ENCODE results near the gene SEMA3D. TPM values are rescaled to one million over a fixed set of nuclear protein-coding genes. Genes with fewer than 3 reads are reported as not detected.

The SEMA3D gene
- total and polyA plus RNA-seq, 2 donors (not counting 1 experiment from before 2014, with no cell fraction given), result 0.46 to 0.59 TPM

DNA sequence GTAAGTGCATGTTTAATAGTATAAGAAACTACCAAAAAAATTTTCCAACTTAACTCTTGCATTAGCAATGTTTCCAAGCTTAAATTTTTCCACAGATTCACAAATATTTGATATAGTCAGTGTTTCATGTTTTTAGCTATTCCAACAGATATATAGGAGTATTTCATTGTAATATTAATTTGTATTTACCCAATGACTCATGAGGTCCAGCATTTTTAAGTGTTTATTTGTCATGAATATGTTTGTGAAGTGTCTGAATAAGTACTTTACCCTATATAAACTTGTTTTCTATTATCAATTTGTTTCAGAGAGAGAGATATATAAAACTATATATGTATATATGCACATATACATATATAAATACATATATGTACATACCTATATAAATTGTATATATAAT, 71.0 kb downstream of the SEMA3D start:
- DNase-seq, result no peak
- Mint-ChIP-seq H3K9me3 (ENCODE audit: insufficient read depth) (no peaks in the 10 kb centered on the region), H3K4me1 (no peaks in the 10 kb centered on the region), H3K4me3 (no peak overlapping the region), H3K27me3 (no peaks in the 10 kb centered on the region), H3K27ac (no peak overlapping the region)
- Histone ChIP-seq H3K9ac (ENCODE audit: low read length) (no peak overlapping the region), H3K9me3 (ENCODE audit: control extremely low read depth in 1 of 3, control insufficient read depth in 2 of 3, insufficient read depth in 1 of 3, low read length in 2 of 3) (no peaks in the 10 kb centered on the region), H3K27me3 (replicated peaks in 1 of 4; ENCODE audit: control extremely low read depth in 1 of 4, control insufficient read depth in 3 of 4, insufficient read depth in 4 of 4, low read length in 3 of 4) (no peaks in the 10 kb centered on the region), H3K79me2 (ENCODE audit: control insufficient read depth, insufficient read depth, low read length) (no peaks in the 10 kb centered on the region), H4K20me1 (ENCODE audit: control insufficient read depth, insufficient read depth, low read length, poor library complexity, severe bottlenecking) (no peaks in the 10 kb centered on the region), H3K4me3 (ENCODE audit: control extremely low read depth in 1 of 5, extremely low read depth in 1 of 5, insufficient read depth in 1 of 5, low read depth in 2 of 5, low read length in 4 of 5) (no peak overlapping the region), H3K4me2 (replicated peaks; ENCODE audit: low read depth, low read length, poor library complexity, severe bottlenecking) (no peak overlapping the region), H3K4me1 (ENCODE audit: control insufficient read depth in 2 of 2, insufficient read depth in 2 of 2, low read length in 2 of 2) (no peaks in the 10 kb centered on the region), H3K36me3 (replicated peaks in 1 of 2; ENCODE audit: control extremely low read depth in 1 of 2, control insufficient read depth in 1 of 2, extremely low read depth in 1 of 2, insufficient read depth in 2 of 2, low read length in 1 of 2) (no peaks in the 10 kb centered on the region), H2AFZ (ENCODE audit: insufficient read depth, low read depth, low read length, poor library complexity, severe bottlenecking) (no peak overlapping the region), H3K27ac (ENCODE audit: low read length in 2 of 2) (no peak overlapping the region)
- ATAC-seq (ENCODE audit: low read depth), result no peak
- TF ChIP-seq, protein P1, sequence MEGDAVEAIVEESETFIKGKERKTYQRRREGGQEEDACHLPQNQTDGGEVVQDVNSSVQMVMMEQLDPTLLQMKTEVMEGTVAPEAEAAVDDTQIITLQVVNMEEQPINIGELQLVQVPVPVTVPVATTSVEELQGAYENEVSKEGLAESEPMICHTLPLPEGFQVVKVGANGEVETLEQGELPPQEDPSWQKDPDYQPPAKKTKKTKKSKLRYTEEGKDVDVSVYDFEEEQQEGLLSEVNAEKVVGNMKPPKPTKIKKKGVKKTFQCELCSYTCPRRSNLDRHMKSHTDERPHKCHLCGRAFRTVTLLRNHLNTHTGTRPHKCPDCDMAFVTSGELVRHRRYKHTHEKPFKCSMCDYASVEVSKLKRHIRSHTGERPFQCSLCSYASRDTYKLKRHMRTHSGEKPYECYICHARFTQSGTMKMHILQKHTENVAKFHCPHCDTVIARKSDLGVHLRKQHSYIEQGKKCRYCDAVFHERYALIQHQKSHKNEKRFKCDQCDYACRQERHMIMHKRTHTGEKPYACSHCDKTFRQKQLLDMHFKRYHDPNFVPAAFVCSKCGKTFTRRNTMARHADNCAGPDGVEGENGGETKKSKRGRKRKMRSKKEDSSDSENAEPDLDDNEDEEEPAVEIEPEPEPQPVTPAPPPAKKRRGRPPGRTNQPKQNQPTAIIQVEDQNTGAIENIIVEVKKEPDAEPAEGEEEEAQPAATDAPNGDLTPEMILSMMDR (IDR thresholded peaks at IDR 0.05), result no peak
- no peak for TF ChIP-seq EZH2 (IDR thresholded peaks at IDR 0.05; ENCODE audit: borderline replicate concordance, insufficient read depth, low read depth, low read length, poor library complexity, severe bottlenecking)
- ChIA-PET POLR2A (no interaction called here), CTCF (no interaction called here)
- intact Hi-C loops (cut with micrococcal nuclease), result no loop called here

DNA sequence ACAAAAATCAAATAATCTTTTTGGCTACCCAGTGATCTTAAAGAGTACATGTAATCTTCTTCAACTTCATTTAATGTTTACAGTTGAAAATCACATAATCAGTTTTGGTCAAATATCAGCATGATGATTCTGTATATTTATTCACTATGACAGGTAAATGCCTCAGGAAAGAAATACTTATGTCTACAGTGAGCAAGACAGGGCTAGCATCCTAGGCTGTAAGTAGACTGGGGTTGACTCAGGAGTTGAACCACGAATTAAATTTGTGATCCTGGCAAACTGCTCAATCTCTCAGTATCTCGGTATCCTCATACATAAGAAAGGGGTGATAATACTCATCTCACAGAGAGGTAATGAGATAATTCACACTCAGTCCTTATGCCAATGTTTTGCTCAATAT, 71.8 kb downstream of the SEMA3D start:
- Mint-ChIP-seq H3K4me3 (no peak overlapping the region), H3K27me3 (no peaks in the 10 kb centered on the region), H3K4me1 (no peaks in the 10 kb centered on the region), H3K27ac (no peak overlapping the region), H3K9me3 (ENCODE audit: insufficient read depth) (no peaks in the 10 kb centered on the region)
- intact Hi-C loops (cut with micrococcal nuclease), result no loop called here
- CTCF ChIA-PET, result no interaction called here
- no peaks in the 10 kb centered on the region for H3K4me1 ChIP-seq (ENCODE audit: control insufficient read depth in 2 of 2, insufficient read depth in 2 of 2, low read length in 2 of 2)
- no peaks in the 10 kb centered on the region for H3K79me2 ChIP-seq (ENCODE audit: control insufficient read depth, insufficient read depth, low read length)
- H3K9ac ChIP-seq (ENCODE audit: low read length), result no peak overlapping the region
- no peaks in the 10 kb centered on the region for H3K9me3 ChIP-seq (ENCODE audit: control extremely low read depth in 1 of 3, control insufficient read depth in 2 of 3, insufficient read depth in 1 of 3, low read length in 2 of 3)
- POLR2A ChIA-PET, result no interaction called here
- no peak overlapping the region for H3K4me2 ChIP-seq (replicated peaks; ENCODE audit: low read depth, low read length, poor library complexity, severe bottlenecking)
- no peaks in the 10 kb centered on the region for H3K36me3 ChIP-seq (replicated peaks in 1 of 2; ENCODE audit: control extremely low read depth in 1 of 2, control insufficient read depth in 1 of 2, extremely low read depth in 1 of 2, insufficient read depth in 2 of 2, low read length in 1 of 2)
- WGBS (ENCODE audit: insufficient coverage), result no CpG with 5 or more reads among the region's 2 CpGs
- TF ChIP-seq, protein P1 (IDR thresholded peaks at IDR 0.05), result no peak
- TF ChIP-seq EZH2 (IDR thresholded peaks at IDR 0.05; ENCODE audit: borderline replicate concordance, insufficient read depth, low read depth, low read length, poor library complexity, severe bottlenecking), result no peak
- H3K27me3 ChIP-seq (replicated peaks in 1 of 4; ENCODE audit: control extremely low read depth in 1 of 4, control insufficient read depth in 3 of 4, insufficient read depth in 4 of 4, low read length in 3 of 4), result no peaks in the 10 kb centered on the region
- no peak overlapping the region for H2AFZ ChIP-seq (ENCODE audit: insufficient read depth, low read depth, low read length, poor library complexity, severe bottlenecking)
- ATAC-seq (ENCODE audit: low read depth) (no peak), DNase-seq (no peak)
- H3K4me3 ChIP-seq (ENCODE audit: control extremely low read depth in 1 of 5, extremely low read depth in 1 of 5, insufficient read depth in 1 of 5, low read depth in 2 of 5, low read length in 4 of 5), result no peak overlapping the region
- H3K27ac ChIP-seq (ENCODE audit: low read length in 2 of 2), result no peak overlapping the region
- no peaks in the 10 kb centered on the region for H4K20me1 ChIP-seq (ENCODE audit: control insufficient read depth, insufficient read depth, low read length, poor library complexity, severe bottlenecking)

Measured in B cell (primary cell).